HT1080 (cell line): ENCODE measurements around the gene PHACTR1. TPM values are rescaled to one million over a fixed set of nuclear protein-coding genes. Genes with fewer than 3 reads are reported as not detected.

Experiments
- DNase-seq: peaks from one replicate; pipeline ENCODE4 v3.0.0-alpha.2; 2015; ENCODE audit warnings: low read depth
- total RNA-seq: library from RNA; depleted of rRNA; stranded (reverse); fragments of >200 nt; shearing (Covaris generic); gene quantifications from 2 replicates; pipeline ENCODE4 v1.2.3, GENCODE V29; 2014

PHACTR1 gene
- total RNA-seq, 1 experiment from 2014 or later: 7.8 TPM

GRCh38 chr6:12845224-12846004, 128.8 kb downstream of the PHACTR1 start:
- no peak for DNase-seq

- DNase-seq: no peak
Observed at GRCh38 chr6:12848964-12849808, 132.6 kb downstream of the PHACTR1 start.

- DNase-seq: peak; percentile 29
Observed at GRCh38 chr6:12849809-12850198, 133.2 kb downstream of the PHACTR1 start.

GRCh38 chr6:12851123-12851695, 134.6 kb downstream of the PHACTR1 start:
- peak; percentile 20 for DNase-seq

GRCh38 chr6:12861603-12862002, 145.0 kb downstream of the PHACTR1 start:
- DNase-seq: no peak

- DNase-seq: no peak
Observed at GRCh38 chr6:12865117-12865516, 148.6 kb downstream of the PHACTR1 start.

- DNase-seq: no peak
Observed at GRCh38 chr6:12865671-12866181, 149.2 kb downstream of the PHACTR1 start.

- no peak for DNase-seq
Observed at GRCh38 chr6:12866422-12867029, 150.0 kb downstream of the PHACTR1 start.

GRCh38 chr6:12869816-12870432, 153.4 kb downstream of the PHACTR1 start:
- no peak for DNase-seq

- no peak for DNase-seq
Observed at GRCh38 chr6:12873691-12874090, 157.1 kb downstream of the PHACTR1 start.

GRCh38 chr6:12875051-12875450, 158.5 kb downstream of the PHACTR1 start:
- peak; percentile 83 for DNase-seq

- no peak for DNase-seq
Observed at GRCh38 chr6:12878741-12879140, 162.2 kb downstream of the PHACTR1 start.

GRCh38 chr6:12882761-12883290, 166.3 kb downstream of the PHACTR1 start:
- no peak for DNase-seq

GRCh38 chr6:12884983-12885382, 168.4 kb downstream of the PHACTR1 start:
- DNase-seq: no peak

GRCh38 chr6:12886961-12887775, 170.6 kb downstream of the PHACTR1 start:
- DNase-seq: peak; percentile 80

GRCh38 chr6:12890171-12890790, 173.7 kb downstream of the PHACTR1 start:
- no peak for DNase-seq

GRCh38 chr6:12891595-12891994, 175.0 kb downstream of the PHACTR1 start:
- DNase-seq: no peak

GRCh38 chr6:12892151-12892550, 175.6 kb downstream of the PHACTR1 start:
- no peak for DNase-seq

GRCh38 chr6:12893036-12893435, 176.5 kb downstream of the PHACTR1 start:
- no peak for DNase-seq
